Measurements from ENCODE around the gene RECQL5.

DNA sequence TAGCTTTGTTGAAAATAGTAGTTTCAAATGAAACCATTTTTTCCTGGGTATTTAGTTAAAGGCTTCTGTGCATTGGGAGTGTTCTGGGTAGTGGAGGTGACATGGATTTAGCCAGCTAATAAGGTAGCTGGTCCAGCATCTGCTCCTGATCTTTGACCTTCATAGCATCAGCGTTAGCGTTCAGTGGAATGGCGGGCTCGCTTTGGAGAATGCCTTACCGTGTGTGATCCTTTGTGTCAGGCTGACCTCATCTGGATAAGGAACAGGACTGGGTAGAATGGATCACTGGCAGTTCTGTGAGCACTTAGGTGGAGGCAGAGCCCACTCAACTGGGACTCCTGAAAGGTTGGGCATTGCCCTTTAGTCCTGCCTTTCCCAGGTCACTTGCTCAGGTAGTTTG lies 3.9 kb upstream of the RECQL5 start:
- TF ChIP-seq, protein P1, sequence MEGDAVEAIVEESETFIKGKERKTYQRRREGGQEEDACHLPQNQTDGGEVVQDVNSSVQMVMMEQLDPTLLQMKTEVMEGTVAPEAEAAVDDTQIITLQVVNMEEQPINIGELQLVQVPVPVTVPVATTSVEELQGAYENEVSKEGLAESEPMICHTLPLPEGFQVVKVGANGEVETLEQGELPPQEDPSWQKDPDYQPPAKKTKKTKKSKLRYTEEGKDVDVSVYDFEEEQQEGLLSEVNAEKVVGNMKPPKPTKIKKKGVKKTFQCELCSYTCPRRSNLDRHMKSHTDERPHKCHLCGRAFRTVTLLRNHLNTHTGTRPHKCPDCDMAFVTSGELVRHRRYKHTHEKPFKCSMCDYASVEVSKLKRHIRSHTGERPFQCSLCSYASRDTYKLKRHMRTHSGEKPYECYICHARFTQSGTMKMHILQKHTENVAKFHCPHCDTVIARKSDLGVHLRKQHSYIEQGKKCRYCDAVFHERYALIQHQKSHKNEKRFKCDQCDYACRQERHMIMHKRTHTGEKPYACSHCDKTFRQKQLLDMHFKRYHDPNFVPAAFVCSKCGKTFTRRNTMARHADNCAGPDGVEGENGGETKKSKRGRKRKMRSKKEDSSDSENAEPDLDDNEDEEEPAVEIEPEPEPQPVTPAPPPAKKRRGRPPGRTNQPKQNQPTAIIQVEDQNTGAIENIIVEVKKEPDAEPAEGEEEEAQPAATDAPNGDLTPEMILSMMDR (IDR thresholded peaks at IDR 0.05) = no peak
- TF ChIP-seq EZH2 (IDR thresholded peaks at IDR 0.05) = no peak

Measured in neural progenitor cell (in vitro differentiated cells).